Medulla oblongata (tissue), 1 donor: ENCODE data around the gene SERPINB2.
"Not testable (repeated sequence)": the region's sequence is repeated elsewhere in the genome, so short reads cannot be mapped to it uniquely, and the experiment has no call there.

Experiments
- DNase-seq: peaks from one replicate; pipeline ENCODE4 v3.0.0-alpha.2; 2015; ENCODE audit errors: extremely low spot score

Gene SERPINB2

DNA sequence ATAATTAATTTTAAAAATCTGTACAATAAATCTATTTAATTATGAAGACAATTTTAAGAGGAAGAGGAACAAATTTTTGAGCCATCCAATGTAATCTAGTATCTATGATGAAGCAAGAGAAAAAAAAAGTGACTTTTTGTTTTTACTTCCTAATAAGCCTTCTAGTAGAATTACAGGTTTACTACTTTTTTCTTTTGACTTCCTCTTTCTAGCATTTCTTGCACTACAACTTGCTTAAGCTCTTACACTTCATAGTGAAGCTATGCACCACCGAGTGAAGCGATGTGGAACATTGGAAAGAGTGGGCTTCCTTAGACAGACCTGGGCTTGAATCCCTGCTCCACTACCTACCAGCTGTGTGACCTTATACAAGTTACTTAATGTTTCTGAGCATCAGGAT, 2.1 kb downstream of the SERPINB2 start:
- no peak for DNase-seq

DNA sequence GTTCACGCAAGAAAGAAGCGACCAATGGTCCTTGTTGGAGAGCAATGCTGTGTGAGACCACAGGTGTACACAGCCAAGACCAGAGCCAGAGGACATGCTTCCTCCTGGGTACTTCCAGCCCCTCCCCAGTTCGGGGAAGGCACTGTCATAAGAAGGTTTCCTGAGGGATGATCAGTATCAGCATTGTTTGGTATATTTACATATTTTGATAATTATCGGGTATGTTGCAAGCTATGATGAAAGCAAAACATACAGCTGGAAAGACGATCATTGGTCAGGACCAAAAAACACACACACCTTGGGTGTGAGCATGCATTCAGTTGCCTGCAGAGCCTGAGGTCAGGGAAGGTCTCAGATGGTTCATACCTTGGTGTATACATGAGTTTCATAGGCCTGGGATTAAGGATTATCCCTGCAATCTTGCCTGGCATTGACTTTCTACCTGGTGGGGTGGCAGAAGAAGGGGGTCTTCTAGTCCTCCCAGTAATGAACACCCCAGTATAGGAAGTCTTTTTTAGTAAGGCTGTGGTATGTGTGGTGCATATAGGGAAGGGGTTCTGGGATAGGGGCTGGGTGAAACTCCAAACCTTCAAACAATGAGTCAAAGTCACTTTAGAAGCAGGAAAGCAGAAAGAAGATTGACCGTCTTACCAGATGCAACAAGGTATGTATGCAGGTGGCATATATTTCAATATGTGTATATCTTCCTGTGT, 2.9 kb downstream of the SERPINB2 start:
- no peak for DNase-seq

DNA sequence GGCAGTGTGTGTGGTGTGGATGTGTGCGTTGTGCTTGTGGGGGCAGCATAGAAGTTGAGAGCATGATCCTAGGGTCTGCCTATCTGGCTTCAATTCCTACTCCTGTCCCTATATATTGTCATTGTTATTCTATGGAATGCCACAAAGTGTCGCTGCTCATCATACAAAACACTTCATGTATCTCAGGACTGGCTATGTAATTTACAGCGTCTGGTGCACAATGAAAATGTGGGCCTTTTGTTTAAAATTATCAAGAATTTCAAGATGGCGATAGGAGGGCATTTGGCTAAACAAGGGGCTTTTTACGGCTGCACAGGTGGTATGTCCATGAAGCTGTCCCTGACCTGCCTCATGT, 3.4 kb downstream of the SERPINB2 start:
- peak; percentile 5 for DNase-seq

DNA sequence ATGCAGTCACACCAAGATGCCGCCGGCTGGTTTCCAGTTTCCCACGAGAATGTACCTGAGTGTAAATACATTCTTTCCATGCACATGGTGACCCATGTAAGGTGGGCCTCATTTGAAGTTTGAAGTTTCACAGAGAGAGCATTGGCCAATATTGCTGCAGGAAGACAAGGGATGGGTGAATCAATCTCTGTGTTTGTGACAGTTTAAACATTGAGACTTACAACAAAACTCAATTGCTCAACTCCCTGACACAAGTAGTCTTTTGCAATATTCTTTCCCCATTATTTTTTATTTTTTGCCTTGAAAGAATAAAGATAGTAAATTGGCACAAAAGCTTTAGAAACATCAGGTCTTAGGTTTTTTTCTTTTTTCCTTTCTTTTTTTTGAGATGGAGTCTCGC, 5.1 kb downstream of the SERPINB2 start:
- no peak for DNase-seq

DNA sequence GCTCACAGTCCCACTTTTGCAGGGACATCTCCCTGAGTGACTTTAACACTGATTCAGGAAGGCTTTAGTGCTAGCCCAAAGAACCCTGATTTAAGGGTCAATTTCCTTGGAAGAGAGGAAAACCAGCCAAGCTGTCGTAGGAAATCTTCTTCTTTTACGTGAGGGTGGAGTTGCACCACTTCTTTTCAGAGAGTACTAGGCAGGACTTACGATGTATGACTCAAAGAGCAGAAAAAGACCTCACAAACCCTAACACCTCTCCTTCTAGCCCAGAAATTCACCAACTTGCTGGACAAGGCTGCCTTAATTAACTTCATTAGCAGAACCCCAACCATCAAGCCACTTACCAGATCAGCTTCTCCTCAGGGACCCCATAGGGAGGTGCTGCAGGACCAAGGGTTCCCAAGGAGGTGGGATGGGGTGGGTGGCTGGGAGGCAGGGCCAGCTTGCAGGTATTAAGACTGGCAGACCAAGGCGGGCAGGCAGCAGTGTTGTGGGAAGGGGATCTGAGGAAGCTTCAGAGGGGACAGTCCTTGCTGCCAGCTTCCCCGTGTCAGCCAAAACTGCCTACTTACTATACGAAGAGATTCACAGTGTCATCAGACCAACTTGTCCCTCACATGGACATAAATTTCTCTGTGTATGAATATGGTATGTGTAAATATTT, 6.7 kb downstream of the SERPINB2 start:
- no peak for DNase-seq

DNA sequence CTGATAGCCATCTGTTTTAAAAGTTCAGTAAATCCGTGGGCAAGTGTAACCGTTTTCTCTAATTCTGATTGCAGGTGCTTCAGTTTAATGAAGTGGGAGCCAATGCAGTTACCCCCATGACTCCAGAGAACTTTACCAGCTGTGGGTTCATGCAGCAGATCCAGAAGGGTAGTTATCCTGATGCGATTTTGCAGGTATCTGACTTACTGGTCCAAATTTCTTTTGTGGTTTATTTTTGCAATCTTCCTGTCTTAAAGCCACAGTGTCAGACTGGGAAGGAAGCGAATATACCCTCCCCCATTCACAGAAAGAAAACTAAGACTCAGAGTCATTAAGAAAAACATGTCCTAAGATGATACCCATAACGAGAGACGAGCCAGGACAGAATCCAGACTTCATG, 7.7 kb downstream of the SERPINB2 start:
- no peak for DNase-seq

DNA sequence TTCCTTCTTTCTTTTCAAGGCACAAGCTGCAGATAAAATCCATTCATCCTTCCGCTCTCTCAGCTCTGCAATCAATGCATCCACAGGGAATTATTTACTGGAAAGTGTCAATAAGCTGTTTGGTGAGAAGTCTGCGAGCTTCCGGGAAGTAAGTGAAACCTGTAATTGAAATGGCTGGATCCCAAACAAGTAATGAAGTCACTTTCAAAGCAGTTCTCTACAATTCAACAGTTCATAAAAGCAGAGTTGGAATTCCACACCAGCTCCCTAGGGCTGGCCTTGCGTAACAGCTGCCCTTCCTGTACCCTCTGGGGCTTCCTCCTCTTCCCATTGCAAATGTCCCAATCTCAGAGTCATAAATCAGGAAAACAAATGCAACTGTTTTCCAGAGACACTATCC, 9.6 kb downstream of the SERPINB2 start:
- no peak for DNase-seq

DNA sequence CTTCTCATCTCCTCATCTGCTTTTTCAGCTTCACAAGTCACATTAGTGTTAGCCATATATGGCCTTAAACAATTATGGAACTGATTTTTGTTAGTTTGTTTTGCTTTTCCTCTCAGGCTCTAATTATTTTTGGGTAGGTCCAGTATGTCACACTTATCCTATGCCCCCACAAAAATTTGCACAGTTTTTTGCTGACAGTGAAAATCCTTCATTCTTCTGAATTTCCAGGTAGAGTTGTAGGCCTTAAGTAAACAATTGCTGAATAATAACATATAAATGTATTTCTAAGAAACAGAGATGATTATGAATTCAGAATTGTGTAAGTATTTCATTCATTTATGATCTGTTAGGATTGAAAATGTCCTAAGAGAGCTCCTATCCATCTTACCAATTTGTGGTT, 11.7 kb downstream of the SERPINB2 start:
- DNase-seq: no peak

DNA sequence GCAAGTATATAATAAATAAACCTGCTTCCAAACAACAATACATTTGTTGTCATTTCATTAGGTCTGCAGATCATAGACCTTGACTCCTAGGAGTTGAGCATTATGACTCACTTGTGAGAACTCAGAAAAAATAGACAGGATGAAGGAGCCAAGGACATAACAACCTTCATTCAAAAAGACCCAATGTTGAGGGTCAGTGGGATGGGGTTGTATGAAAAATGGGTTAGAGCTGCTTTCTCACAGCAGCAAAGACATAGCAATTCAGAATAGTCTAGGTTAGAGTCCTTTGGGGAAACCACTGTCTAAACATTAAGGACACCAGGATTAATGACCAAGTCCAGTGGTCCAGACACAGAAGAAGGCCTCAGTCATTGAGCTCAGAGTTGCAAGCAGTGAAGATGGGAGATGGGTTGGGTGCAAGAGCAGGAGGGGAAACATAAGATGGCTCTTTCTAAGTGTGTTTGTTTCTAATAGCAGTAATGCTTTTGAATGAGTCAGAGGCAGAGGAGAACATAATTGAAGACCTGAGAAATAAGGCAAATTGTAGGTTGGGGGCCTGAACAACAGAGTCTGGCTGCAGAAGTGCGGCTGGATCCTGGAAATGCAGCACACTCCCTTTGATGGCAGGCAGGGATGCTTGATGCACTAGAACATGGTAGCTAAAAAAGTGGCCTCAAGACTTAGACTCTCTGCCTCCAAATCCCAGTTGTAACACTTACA, 16.5 kb downstream of the SERPINB2 start:
- DNase-seq: no peak

DNA sequence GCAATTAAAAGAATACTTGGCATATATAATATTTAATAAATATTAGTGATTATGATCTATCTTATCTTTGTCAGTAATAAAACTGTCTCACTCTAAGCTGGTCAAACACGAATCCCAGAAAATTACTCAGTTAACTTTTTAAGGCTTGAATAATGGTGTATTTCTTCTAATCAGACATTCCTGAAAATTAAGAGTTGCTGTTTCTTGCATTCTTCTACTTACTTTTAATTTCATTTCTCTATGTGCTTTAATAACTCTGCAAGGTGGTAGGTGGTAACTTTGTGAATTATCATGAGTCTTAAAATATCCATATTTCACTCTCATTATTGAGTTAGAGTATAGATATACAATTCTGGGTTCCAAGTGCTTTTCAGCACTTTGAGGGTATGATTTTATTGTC, 17.2 kb downstream of the SERPINB2 start:
- DNase-seq: no peak

DNA sequence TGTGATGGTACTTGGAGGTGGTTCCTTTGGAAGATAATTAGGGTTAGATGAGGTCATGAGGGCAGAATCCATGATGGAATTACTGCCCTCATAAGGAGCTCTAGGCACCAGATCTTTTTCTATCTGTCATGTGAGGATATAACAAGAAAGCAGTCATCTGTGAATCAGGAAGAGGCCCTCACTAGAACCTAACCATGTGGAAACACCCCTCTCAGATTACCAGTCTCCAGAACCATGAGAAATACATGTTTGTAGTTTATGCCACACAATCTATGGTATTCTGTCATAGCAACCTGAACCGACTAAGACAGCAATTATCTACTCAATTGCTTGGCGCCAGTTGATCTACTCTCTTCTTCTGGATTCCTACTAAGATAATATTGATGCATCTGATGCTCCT, 17.9 kb downstream of the SERPINB2 start:
- no peak for DNase-seq

DNA sequence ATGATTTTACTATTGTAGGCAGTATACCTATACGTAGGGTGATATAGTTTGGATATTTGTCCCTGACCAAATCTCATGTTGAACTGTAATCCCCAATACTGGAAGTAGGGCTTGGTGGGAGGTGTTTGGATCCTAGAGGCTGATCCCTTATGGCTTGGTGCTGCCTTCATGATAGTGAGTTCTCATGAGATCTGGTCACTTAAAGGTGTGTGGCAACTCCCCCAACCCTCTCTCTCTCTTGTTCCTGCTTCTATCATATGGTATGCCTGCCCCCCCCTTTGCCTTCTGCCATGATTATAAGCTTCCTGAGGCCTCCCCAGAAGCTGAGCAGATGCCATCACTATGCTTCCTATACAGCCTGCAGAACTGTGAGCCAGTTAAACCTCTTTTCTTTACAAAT, 18.6 kb downstream of the SERPINB2 start:
- DNase-seq: no peak

DNA sequence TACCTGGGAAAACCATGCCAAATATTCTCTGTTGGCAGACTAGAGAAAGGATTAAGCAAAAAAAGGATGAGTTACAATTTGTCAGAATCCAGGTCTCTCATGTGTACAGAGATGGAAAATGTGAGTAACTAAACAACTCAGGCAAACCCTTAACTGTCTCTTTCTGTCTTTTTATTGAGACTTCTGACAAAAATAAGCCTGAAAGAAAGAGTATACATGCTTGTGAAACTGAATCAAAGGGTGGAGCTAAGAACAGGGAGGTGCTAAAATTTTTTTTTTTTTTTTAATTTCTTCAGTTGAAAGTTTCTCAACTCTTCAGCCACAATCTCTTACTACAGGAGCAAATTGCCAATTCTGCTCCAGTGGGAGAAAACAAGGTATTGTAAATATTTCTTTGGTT, 20.2 kb downstream of the SERPINB2 start, which contains the start of gene SERPINB10:
TSS of gene SERPINB10 (plus strand) at position 295 of the 400 bp plus-strand sequence. CDS start 7,553 bp downstream, outside the sequence.
- no peak for DNase-seq

DNA sequence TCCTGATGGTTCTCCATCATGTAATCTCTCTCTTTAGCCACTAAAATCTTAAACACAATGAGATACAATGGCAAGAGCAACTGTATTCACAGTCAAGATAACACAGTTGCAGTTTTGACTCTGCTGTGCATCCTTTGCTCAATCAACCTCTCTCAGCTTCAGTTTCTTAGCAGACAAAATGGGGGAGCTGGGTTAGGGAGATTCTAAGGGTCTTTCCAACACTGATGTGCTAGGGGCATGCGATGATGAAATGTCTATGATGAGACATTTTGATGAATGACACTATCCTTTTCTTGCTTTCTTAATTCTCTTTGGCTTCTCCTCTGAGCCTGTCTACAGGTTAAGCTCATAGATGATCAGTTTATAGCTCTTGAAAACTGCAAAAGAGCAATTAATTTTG, 21.4 kb downstream of the SERPINB2 start:
- DNase-seq: no peak

DNA sequence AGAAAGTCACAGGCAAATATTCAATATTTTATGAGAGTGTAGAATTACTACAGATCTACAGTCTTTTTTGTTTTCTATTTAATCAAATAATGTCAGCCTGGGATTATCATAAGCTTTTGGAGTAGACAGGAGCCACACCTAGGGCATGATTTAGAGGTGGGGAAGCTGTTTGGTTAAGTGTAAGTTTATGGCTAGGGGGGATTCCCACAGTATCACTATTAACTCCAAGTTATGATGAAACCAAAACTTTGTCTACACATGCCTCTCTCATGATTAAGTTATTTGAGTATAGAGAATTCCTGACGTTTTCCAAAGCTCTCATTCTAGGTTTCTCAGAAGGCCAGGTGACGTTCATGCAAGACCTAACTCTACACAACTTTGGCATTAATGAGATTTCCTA, 22.4 kb downstream of the SERPINB2 start:
- no peak for DNase-seq

DNA sequence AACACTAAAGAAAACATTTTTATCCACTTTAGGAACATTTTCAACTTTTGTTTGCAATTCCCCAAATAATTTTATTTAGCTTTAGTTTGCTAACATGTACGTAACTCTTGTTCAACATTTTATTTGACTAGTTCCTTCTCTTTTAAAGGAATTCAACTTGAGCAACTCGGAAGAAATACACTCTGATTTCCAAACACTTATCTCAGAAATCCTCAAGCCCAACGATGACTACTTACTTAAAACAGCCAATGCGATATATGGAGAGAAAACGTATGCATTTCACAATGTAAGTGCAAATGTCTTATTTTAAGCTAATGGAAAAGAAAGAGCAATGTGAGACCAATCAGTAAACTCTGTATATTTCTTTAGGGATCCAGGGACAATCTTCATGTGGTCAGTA, 30.3 kb downstream of the SERPINB2 start:
- no peak for DNase-seq

DNA sequence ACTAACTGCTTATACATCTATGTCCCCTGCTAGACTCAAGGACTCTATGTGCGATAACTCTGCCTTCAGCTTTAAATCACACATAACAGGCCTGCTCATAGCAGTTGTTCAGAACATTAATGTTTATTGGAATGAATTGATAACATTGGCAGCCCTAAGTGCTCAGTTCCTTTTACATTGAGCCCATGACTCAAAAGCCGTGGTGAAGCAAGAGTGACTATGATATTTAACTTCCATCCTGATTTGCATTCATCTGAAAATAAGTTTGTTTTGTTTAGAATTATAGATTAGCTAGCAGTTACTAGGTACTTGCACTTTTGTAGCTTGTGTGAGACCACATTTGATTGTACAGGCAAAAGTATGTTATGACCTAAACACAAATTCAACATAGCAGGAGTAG, 34.5 kb downstream of the SERPINB2 start:
- no peak for DNase-seq

DNA sequence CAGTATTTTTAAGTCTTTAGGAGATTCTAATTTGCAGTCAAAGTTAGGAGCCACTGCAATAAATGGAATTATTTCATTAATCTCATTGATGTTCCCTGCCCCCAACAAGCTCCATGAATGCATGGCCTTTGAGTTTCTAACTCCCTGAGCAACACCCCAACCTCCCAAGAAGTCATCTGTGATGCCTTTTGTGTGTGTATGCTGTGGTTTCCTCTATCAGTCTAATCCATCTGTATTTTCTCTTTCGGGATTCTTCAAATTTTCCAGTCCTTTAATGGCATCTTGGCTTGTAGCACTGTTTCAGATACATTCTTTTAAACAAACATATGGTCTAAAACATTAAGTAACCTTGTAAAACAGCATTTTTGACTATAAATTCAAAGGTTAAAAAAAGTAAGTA, 37.0 kb downstream of the SERPINB2 start:
- no peak for DNase-seq

DNA sequence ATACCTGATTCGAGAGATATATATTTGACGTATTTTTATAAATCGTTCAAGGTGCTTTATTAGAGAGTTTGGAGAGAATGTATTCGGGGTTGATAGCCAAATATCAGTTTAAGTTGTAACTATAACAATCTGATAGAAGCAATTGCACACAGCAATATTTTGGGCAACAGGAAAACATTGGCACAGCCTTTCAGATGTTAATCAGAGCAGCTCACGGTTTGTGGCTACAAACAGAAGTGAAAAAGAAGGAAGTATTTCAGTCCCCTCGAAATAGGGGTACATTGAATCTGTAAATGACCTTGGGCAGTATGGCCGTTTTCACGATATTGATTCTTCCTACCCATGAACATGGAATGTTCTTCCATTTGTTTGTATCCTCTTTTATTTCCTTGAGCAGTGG, 40.8 kb downstream of the SERPINB2 start:
- DNase-seq: no peak

DNA sequence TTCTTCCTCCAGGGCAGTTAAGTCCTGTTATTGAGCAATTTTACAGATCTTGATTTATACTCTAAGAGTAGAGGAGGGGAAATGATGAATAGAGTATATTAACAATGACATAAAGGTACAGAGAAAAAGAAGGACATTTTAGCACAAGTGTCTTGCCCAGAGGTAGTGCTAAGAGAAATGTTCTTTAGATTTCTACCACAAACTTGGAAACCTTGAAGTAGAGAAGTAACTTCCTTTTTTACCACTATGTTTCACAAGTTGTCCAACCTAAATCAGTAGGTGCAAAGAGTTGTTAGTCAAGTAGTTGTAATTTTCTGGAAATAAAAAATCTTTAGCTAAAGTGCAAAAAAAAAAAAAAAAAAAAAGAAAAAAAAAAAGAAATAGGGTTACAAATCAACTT, 41.9 kb downstream of the SERPINB2 start:
- DNase-seq: not testable (repeated sequence)

DNA sequence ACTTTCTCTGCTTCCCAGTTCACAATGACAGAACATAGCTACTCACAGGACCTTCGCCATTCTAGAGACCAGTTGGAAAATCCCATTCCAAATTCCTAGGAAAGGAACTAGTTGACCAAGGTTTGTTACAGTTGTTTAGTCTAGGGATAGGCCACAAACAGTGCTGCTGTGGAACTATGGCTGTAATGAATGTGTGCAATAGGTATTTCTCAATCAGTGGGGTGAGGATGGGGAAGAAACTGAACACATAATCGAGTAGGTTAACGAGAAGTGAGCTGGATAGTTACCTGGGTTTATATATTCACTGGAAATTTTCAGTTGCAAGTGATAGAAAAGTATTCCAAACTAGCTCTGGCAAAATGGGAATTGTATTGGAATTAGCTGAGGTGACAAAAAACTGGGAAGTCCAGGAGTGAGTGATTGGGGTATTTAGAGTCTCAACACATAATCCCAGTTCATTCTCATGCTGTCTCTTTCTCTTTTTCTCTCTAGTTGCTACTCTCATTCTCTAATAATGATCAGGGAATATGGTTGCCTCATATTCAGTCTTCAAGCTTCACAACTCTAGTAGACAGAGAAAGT, 43.4 kb downstream of the SERPINB2 start:
- no peak for DNase-seq

DNA sequence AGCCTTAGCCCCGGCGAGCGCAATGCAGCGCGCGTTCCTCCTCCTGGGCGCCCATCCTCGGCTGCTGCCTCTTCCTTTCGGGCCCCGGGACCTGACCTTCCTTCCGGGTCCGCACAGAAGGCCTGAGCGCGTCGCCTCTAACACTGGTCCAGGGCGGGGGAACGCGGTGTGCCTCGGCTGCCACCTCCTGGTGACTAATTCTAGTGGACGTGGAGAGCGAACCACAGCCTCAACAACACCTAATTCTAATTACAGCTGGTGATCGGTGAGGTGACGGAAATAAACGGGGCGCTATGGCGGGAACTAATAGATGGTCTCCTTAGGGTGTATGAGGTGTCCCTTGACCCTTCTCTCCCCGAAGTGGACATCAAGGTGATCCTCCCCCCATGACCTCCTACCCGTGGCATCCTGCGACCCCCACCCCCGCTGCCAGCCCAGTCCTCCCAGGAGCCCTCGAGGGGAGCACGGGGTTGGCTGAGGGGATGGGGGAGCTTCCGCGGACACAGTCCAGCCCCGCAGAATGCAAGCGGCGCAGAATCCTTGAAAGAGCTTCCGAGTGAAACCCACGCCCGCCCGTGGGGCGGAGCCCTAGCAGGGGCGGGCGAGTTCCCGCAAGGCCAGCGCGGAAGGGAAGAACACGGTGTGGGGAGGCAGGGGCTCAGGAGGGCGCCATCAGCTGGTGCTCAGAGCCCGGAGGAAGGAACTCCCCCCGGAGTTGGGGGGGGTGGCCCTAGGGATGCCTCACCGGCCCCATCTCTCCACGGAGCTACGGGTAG, 48.8 kb downstream of the SERPINB2 start:
- DNase-seq: peak; percentile 88
